SK-N-SH (cell line): ENCODE data around the gene DPYSL5. TPM values are rescaled to one million over a fixed set of nuclear protein-coding genes. Genes with fewer than 3 reads are reported as not detected.

ENCODE experiments used
- CTCF ChIA-PET: fragments of 300-600, 350-600 bp; formaldehyde crosslinking; extraction: SDS; loops from one replicate; lab custom pipeline; 2021; lab: Yijun Ruan, JAX
- POLR2A ChIA-PET: fragments of 350-600 bp; sonication (Branson Sonifier 250); formaldehyde crosslinking; extraction: SDS; loops from one replicate; lab custom pipeline; 2020; ENCODE audit warnings: antibody characterized with exemption, inconsistent platforms; lab: Yijun Ruan, JAX
- DNase-seq: peaks from one replicate; pipeline ENCODE4 v3.0.0; 2012
- H2AFZ ChIP-seq: fragments of 200-600 bp; sonication (generic); 2 replicates; pipeline ENCODE4 v1.8.1; 2016; ENCODE audit warnings: antibody characterized with exemption, mild to moderate bottlenecking, low read depth
- H3F3A ChIP-seq: fragments of 200-600 bp; sonication (generic); replicated peaks from 2 replicates; pipeline ENCODE3; 2016; ENCODE audit warnings: antibody characterized with exemption, mild to moderate bottlenecking; ENCODE audit not compliant: insufficient read depth
- H3K27ac ChIP-seq, 2 experiments: fragments of 200-500 bp in 1 of 2; fragments of 200-600 bp in 1 of 2; sonication (Bioruptor generic) in 1 of 2; sonication (generic), shearing (Covaris generic) in 1 of 2; 2 replicates each; pipeline versions ENCODE4 v1.5.1 to v1.6.1; 2014 to 2016; ENCODE audit warnings: low read depth in 2 of 2, inconsistent platforms in 1 of 2, low read length in 1 of 2, mild to moderate bottlenecking in 1 of 2, mixed read lengths in 1 of 2
- H3K27me3 ChIP-seq: fragments of 200-600 bp; sonication (generic), shearing (Covaris generic); 2 replicates; pipeline ENCODE4 v1.6.1; 2016; ENCODE audit warnings: mixed run types; ENCODE audit not compliant: insufficient read depth
- H3K36me3 ChIP-seq, 2 experiments: fragments of 200-500 bp in 1 of 2; fragments of 200-600 bp in 1 of 2; sonication (Bioruptor generic) in 1 of 2; sonication (generic) in 1 of 2; replicated peaks in 1 of 2; 2 replicates each; pipeline versions ENCODE3 to v1.5.1; 2014 to 2016; ENCODE audit warnings: low read length in 1 of 2, mild to moderate bottlenecking in 1 of 2; ENCODE audit not compliant: insufficient read depth in 2 of 2, control insufficient read depth in 1 of 2
- H3K4me1 ChIP-seq, 2 experiments: fragments of 200-500 bp in 1 of 2; fragments of 200-600 bp in 1 of 2; sonication (Bioruptor generic) in 1 of 2; sonication (generic), shearing (Covaris generic) in 1 of 2; 2 replicates each; pipeline versions ENCODE4 v1.5.1 to v1.6.1; 2014 to 2016; ENCODE audit warnings: low read depth in 1 of 2, low read length in 1 of 2, mixed run types in 1 of 2; ENCODE audit not compliant: insufficient read depth in 2 of 2, control insufficient read depth in 1 of 2
- H3K4me2 ChIP-seq: fragments of 200-600 bp; sonication (generic), shearing (Covaris generic); 2 replicates; pipeline ENCODE4 v1.6.1; 2017; ENCODE audit warnings: mixed run types
- H3K4me3 ChIP-seq, 2 experiments: fragments of 200-500 bp in 1 of 2; fragments of 200-600 bp in 1 of 2; sonication (Bioruptor generic) in 1 of 2; sonication (generic), shearing (Covaris generic) in 1 of 2; 2 replicates each; pipeline versions ENCODE4 v1.5.1 to v1.8.1; 2014 to 2016; ENCODE audit warnings: low read depth in 2 of 2, inconsistent platforms in 1 of 2, low read length in 1 of 2, mild to moderate bottlenecking in 1 of 2, mixed read lengths in 1 of 2, moderate library complexity in 1 of 2
- H3K79me2 ChIP-seq: fragments of 200-600 bp; sonication (generic); 2 replicates; pipeline ENCODE4 v1.8.1; 2017; ENCODE audit warnings: mild to moderate bottlenecking; ENCODE audit not compliant: insufficient read depth
- H3K9ac ChIP-seq: fragments of 200-600 bp; sonication (generic); 2 replicates; pipeline ENCODE4 v1.6.1; 2017; ENCODE audit warnings: mixed run types
- H3K9me2 ChIP-seq: fragments of 200-600 bp; sonication (generic); 2 replicates; pipeline ENCODE4 v1.6.1; 2017; ENCODE audit warnings: mixed run types
- H3K9me3 ChIP-seq: fragments of 200-600 bp; sonication (generic); 2 replicates; pipeline ENCODE4 v1.6.1; 2017; ENCODE audit warnings: mixed run types, mild to moderate bottlenecking, moderate library complexity
- H4K20me1 ChIP-seq: fragments of 200-600 bp; sonication (generic); 2 replicates; pipeline ENCODE4 v1.6.1; 2017; ENCODE audit warnings: mild to moderate bottlenecking, mixed run types; ENCODE audit not compliant: insufficient read depth
- ELF1 ChIP-seq: IDR thresholded peaks from 2 replicates; pipeline ENCODE4 v1.4.0; 2012
- EP300 ChIP-seq, 2 experiments: IDR thresholded peaks; 2 replicates each; pipeline versions ENCODE4 v1.4.0 to v1.6.1; 2012; ENCODE audit warnings: borderline replicate concordance in 1 of 2, low read depth in 1 of 2, low read length in 1 of 2
- EZH2phosphoT487 ChIP-seq: fragments of 200-600 bp; sonication (generic); IDR thresholded peaks from 2 replicates; pipeline ENCODE4 v1.6.1; 2017; ENCODE audit warnings: low read depth, mixed run types, mild to moderate bottlenecking, antibody characterized with exemption, moderate library complexity, borderline replicate concordance
- FOSL2 ChIP-seq: IDR thresholded peaks from 2 replicates; pipeline ENCODE4 v1.4.0; 2012; ENCODE audit warnings: low read depth, mild to moderate bottlenecking, moderate library complexity, borderline replicate concordance
- FOXJ3 ChIP-seq: sonication (generic); formaldehyde crosslinking; IDR thresholded peaks from 2 replicates; pipeline ENCODE4 v1.5.1; 2020; ENCODE audit warnings: mild to moderate bottlenecking, missing genetic modification reagents
- FOXM1 ChIP-seq: IDR thresholded peaks from 2 replicates; pipeline ENCODE4 v1.4.0; 2012; ENCODE audit warnings: low read depth, mild to moderate bottlenecking
- GABPA ChIP-seq: IDR thresholded peaks from 2 replicates; pipeline ENCODE4 v1.4.0; 2012; ENCODE audit warnings: low read depth, mild to moderate bottlenecking
- GATA2 ChIP-seq: sonication (generic); formaldehyde crosslinking; IDR thresholded peaks from 2 replicates; pipeline ENCODE4 v1.5.0; 2020; ENCODE audit warnings: mild to moderate bottlenecking, missing genetic modification reagents
- IRF3 ChIP-seq: fragments of 150-350 bp; IDR thresholded peaks from 2 replicates; pipeline ENCODE4 v1.6.1; 2016; ENCODE audit warnings: mild to moderate bottlenecking, low read depth, low read length
- JUND ChIP-seq: IDR thresholded peaks from 2 replicates; pipeline ENCODE4 v1.4.0; 2012
- MAX ChIP-seq: IDR thresholded peaks from 2 replicates; pipeline ENCODE4 v1.4.0; 2012; ENCODE audit warnings: low read depth
- NRF1 ChIP-seq: IDR thresholded peaks from 2 replicates; pipeline ENCODE4 v1.6.1; 2012; ENCODE audit warnings: low read depth, mild to moderate bottlenecking, low read length
- REST ChIP-seq: IDR thresholded peaks from 2 replicates; pipeline ENCODE4 v1.6.1; 2012; ENCODE audit warnings: mild to moderate bottlenecking, low read depth, low read length, moderate library complexity
- RFX5 ChIP-seq: IDR thresholded peaks from 2 replicates; pipeline ENCODE4 v1.6.1; 2012; ENCODE audit warnings: mild to moderate bottlenecking, improper control_type of control experiment, low read length
- SMC3 ChIP-seq: IDR thresholded peaks from 2 replicates; pipeline ENCODE4 v1.6.1; 2012; ENCODE audit warnings: low read depth, low read length, improper control_type of control experiment
- USF1 ChIP-seq: IDR thresholded peaks from 2 replicates; pipeline ENCODE4 v1.4.0; 2012; ENCODE audit warnings: low read depth, borderline replicate concordance
- USF2 ChIP-seq: fragments of 150-350 bp; IDR thresholded peaks from 2 replicates; pipeline ENCODE4 v1.6.1; 2017; ENCODE audit warnings: antibody characterized with exemption, low read length, low read depth, borderline replicate concordance
- WGBS: methylation state at CpG from one replicate; pipeline ENCODE4 v1.1.6; 2017; ENCODE audit warnings: low lambda C conversion rate; 5-methylcytosine and 5-hydroxymethylcytosine counted together
- polyA plus RNA-seq, 3 experiments: library from polyadenylated mRNA; depleted of rRNA; stranded (reverse); fragments of >200 nt; gene quantifications; 2 replicates each; pipeline ENCODE4 v1.2.3, GENCODE V29; 2012

DPYSL5 gene
- polyA plus RNA-seq, 1 of the 3 experiments (the other 2 are of a cell fraction), result 0.79 TPM

- TF ChIP-seq USF2, result no peak
- TF ChIP-seq SMC3, result no peak
- TF ChIP-seq REST, result peak; percentile 95
- no peak for TF ChIP-seq NRF1
- Histone ChIP-seq H3K9me2 (no peaks in the 10 kb centered on the region), H3K9me3 (no peaks in the 10 kb centered on the region), H3K4me2 (no peak overlapping the region), H3F3A (peaks cover 10% of the 10 kb centered on the region), H2AFZ (no peak overlapping the region), H3K27ac (no peak overlapping the region), H3K27me3 (no peaks in the 10 kb centered on the region), H3K79me2 (no peaks in the 10 kb centered on the region), H3K36me3 (no peaks in the 10 kb centered on the region), H3K9ac (no peak overlapping the region), H3K4me1 (peaks cover 0 to 4% of the 10 kb centered on the region in 2 experiments; a peak in 1 of 4 replicates), H3K4me3 (no peak overlapping the region), H4K20me1 (peaks cover 9% of the 10 kb centered on the region)
- ChIA-PET POLR2A (no interaction called here), CTCF (interaction anchor here (1.0 to 25.8 kb wide), 11 partner anchors 10 to 148 kb away, joined by 3 to 257 read pairs (median 4); no protein-coding TSS in a partner anchor)
- no peak for DNase-seq
- 35% methylated on average over 1 of the region's 1 CpG for WGBS
Measured at GRCh38 chr2:26993768-26994167, 145.8 kb downstream of the DPYSL5 start.

- CTCF ChIA-PET, result interaction anchor here (0.8 to 25.8 kb wide), 7 partner anchors 12 to 33 kb away, joined by 3 to 257 read pairs (median 7); no protein-coding TSS in a partner anchor
- no peaks in the 10 kb centered on the region for H3K27me3 ChIP-seq
- H4K20me1 ChIP-seq, result no peaks in the 10 kb centered on the region; the same call in 1 of the 2 replicates
Measured at GRCh38 chr2:26994983-26995382, 147.1 kb downstream of the DPYSL5 start.

More at GRCh38 chr2:26994983-26995382, 147.1 kb downstream of the DPYSL5 start:
- Histone ChIP-seq H3K36me3 (no peaks in the 10 kb centered on the region), H3K27ac (no peak overlapping the region), H3K4me2 (no peak overlapping the region), H3F3A (no peaks in the 10 kb centered on the region), H3K79me2 (no peaks in the 10 kb centered on the region), H2AFZ (no peak overlapping the region), H3K9me2 (no peaks in the 10 kb centered on the region), H3K4me1 (no peaks in the 10 kb centered on the region), H3K9ac (no peak overlapping the region), H3K9me3 (no peaks in the 10 kb centered on the region), H3K4me3 (no peak overlapping the region)
- 84% methylated on average over 1 of the region's 1 CpG for WGBS
- POLR2A ChIA-PET, result interaction anchor here (0.7 kb wide), 1 partner anchor 1331 kb away, joined by 3 read pairs; no protein-coding TSS in a partner anchor
- no peak for TF ChIP-seq FOXJ3
- TF ChIP-seq GATA2 (CRISPR knock-in tag), result no peak
- TF ChIP-seq USF1, result no peak
- no peak for TF ChIP-seq EP300 (IDR thresholded peaks at IDR 0.05; ENCODE audit: borderline replicate concordance in 1 of 2, low read depth in 1 of 2, low read length in 1 of 2)
- TF ChIP-seq ELF1, result no peak
- no peak for TF ChIP-seq IRF3
- no peak for TF ChIP-seq FOSL2
- TF ChIP-seq MAX, result no peak
- TF ChIP-seq EZH2phosphoT487, result no peak
- TF ChIP-seq RFX5, result no peak
- TF ChIP-seq FOXM1, result no peak
- TF ChIP-seq JUND, result no peak
- TF ChIP-seq NRF1, result no peak
- no peak for TF ChIP-seq GABPA
- no peak for DNase-seq
